HepG2 (cell line): ENCODE results near the gene PALM. TPM values are rescaled to one million over a fixed set of nuclear protein-coding genes. Genes with fewer than 3 reads are reported as not detected.

Source experiments
- CAMTA2 ChIP-seq: sonication (generic); formaldehyde crosslinking; IDR thresholded peaks from 2 replicates; pipeline ENCODE4 v1.4.0; 2020; ENCODE audit warnings: mild to moderate bottlenecking, missing genetic modification reagents, borderline replicate concordance
- CENPT ChIP-seq: sonication (generic); formaldehyde crosslinking; IDR thresholded peaks from 2 replicates; pipeline ENCODE4 v1.8.0; 2022; ENCODE audit warnings: low read depth, mild to moderate bottlenecking, moderate library complexity, missing genetic modification reagents
- CHD4 ChIP-seq: fragments of 200-600 bp; sonication (generic); IDR thresholded peaks from 2 replicates; pipeline ENCODE4 v1.7.0; 2017; ENCODE audit warnings: mild to moderate bottlenecking, low read length, borderline replicate concordance
- HDAC1 ChIP-seq: sonication (generic); formaldehyde crosslinking; IDR thresholded peaks from 2 replicates; pipeline ENCODE4 v1.5.1; 2020; ENCODE audit warnings: mild to moderate bottlenecking, missing genetic modification reagents
- KDM5A ChIP-seq: fragments of 200-600 bp; sonication (generic); IDR thresholded peaks from 2 replicates; pipeline ENCODE4 v1.7.0; 2018; ENCODE audit warnings: antibody characterized with exemption, mild to moderate bottlenecking, low read length, borderline replicate concordance
- MED8 ChIP-seq: sonication (generic); formaldehyde crosslinking; IDR thresholded peaks from 2 replicates; pipeline ENCODE4 v1.8.1; 2023; ENCODE audit warnings: mild to moderate bottlenecking, missing genetic modification reagents; ENCODE audit not compliant: insufficient replicate concordance
- MXI1 ChIP-seq: IDR thresholded peaks from 3 replicates; pipeline ENCODE4 v1.6.1; 2012; ENCODE audit warnings: low read depth, low read length, inconsistent platforms, borderline replicate concordance
- NFIB ChIP-seq: sonication (generic); formaldehyde crosslinking; IDR thresholded peaks from 2 replicates; pipeline ENCODE4 v1.9.0; 2021; ENCODE audit warnings: missing genetic modification reagents, mild to moderate bottlenecking, borderline replicate concordance
- NFIC ChIP-seq: IDR thresholded peaks from 2 replicates; pipeline ENCODE4 v1.6.1; 2012; ENCODE audit warnings: mild to moderate bottlenecking, low read length, inconsistent platforms
- NFKBIZ ChIP-seq: IDR thresholded peaks from 2 replicates; pipeline ENCODE4 v1.6.1; 2018; ENCODE audit warnings: missing genetic modification reagents, missing compliant biosample characterization
- NFYB ChIP-seq: sonication (generic); formaldehyde crosslinking; IDR thresholded peaks from 2 replicates; pipeline ENCODE4 v1.4.0; 2020; ENCODE audit warnings: missing genetic modification reagents
- NRL ChIP-seq: sonication (generic); formaldehyde crosslinking; IDR thresholded peaks from 2 replicates; pipeline ENCODE4 v1.5.0; 2020; ENCODE audit warnings: missing genetic modification reagents, mild to moderate bottlenecking, moderate library complexity, borderline replicate concordance
- PHF20 ChIP-seq: sonication (generic); formaldehyde crosslinking; IDR thresholded peaks from 2 replicates; pipeline ENCODE4 v1.5.0; 2020; ENCODE audit warnings: mild to moderate bottlenecking, missing genetic modification reagents
- RFX1 ChIP-seq: fragments of 450-650 bp; IDR thresholded peaks from 2 replicates; pipeline ENCODE4 v1.6.1; 2017
- RFX5 ChIP-seq: IDR thresholded peaks from 2 replicates; pipeline ENCODE4 v1.6.1; 2011; ENCODE audit warnings: low read depth, low read length, improper control_type of control experiment
- SMAD9 ChIP-seq: sonication (generic); formaldehyde crosslinking; IDR thresholded peaks from 2 replicates; pipeline ENCODE4 v1.5.1; 2020; ENCODE audit warnings: mild to moderate bottlenecking, missing genetic modification reagents
- SRSF4 ChIP-seq: fragments of 200-400 bp; formaldehyde crosslinking; IDR thresholded peaks from one replicate; pipeline ENCODE4 v1.6.1; 2018; ENCODE audit warnings: mild to moderate bottlenecking, low read depth, low read length, moderate library complexity; ENCODE audit not compliant: poor library complexity, severe bottlenecking
- XBP1 ChIP-seq: sonication (generic); formaldehyde crosslinking; IDR thresholded peaks from 2 replicates; pipeline ENCODE4 v1.5.0; 2020; ENCODE audit warnings: missing genetic modification reagents
- ZBTB21 ChIP-seq: sonication (generic); formaldehyde crosslinking; IDR thresholded peaks from 2 replicates; pipeline ENCODE4 v1.4.0; 2020; ENCODE audit warnings: missing genetic modification reagents
- ZFP1 ChIP-seq: IDR thresholded peaks from 2 replicates; pipeline ENCODE4 v1.6.1; 2016
- ZMAT3 ChIP-seq: sonication (generic); formaldehyde crosslinking; conservative IDR thresholded peaks from 2 replicates; pipeline ENCODE4 v1.7.0; 2021; ENCODE audit warnings: missing genetic modification reagents
- ZMAT5 ChIP-seq: sonication (generic); formaldehyde crosslinking; IDR thresholded peaks from 2 replicates; pipeline ENCODE4 v1.5.0; 2020; ENCODE audit warnings: mild to moderate bottlenecking, low read depth, missing genetic modification reagents, borderline replicate concordance
- ZNF251 ChIP-seq: sonication (generic); formaldehyde crosslinking; IDR thresholded peaks from 2 replicates; pipeline ENCODE4 v1.9.0; 2021; ENCODE audit warnings: mild to moderate bottlenecking, missing genetic modification reagents
- ZNF274 ChIP-seq: sonication (generic); formaldehyde crosslinking; IDR thresholded peaks from 2 replicates; pipeline ENCODE4 v1.5.1; 2020; ENCODE audit warnings: mild to moderate bottlenecking, missing genetic modification reagents
- ZNF430 ChIP-seq: sonication (generic); formaldehyde crosslinking; IDR thresholded peaks from 2 replicates; pipeline ENCODE4 v1.9.0; 2021; ENCODE audit warnings: mild to moderate bottlenecking, missing genetic modification reagents
- ZNF605 ChIP-seq: sonication (generic); formaldehyde crosslinking; IDR thresholded peaks from 2 replicates; pipeline ENCODE4 v1.8.0; 2022; ENCODE audit warnings: mild to moderate bottlenecking, missing genetic modification reagents
- ZNF709 ChIP-seq: sonication (generic); formaldehyde crosslinking; IDR thresholded peaks from 2 replicates; pipeline ENCODE4 v1.5.0; 2020; ENCODE audit warnings: mild to moderate bottlenecking, missing genetic modification reagents
- ZNF75D ChIP-seq: sonication (generic); formaldehyde crosslinking; IDR thresholded peaks from 2 replicates; pipeline ENCODE4 v1.8.1; 2023; ENCODE audit warnings: missing genetic modification reagents, mild to moderate bottlenecking, borderline replicate concordance
- ZNF788 ChIP-seq: sonication (generic); formaldehyde crosslinking; IDR thresholded peaks from 2 replicates; pipeline ENCODE4 v1.5.0; 2020; ENCODE audit warnings: mild to moderate bottlenecking, missing genetic modification reagents, borderline replicate concordance
- ZNF790 ChIP-seq: sonication (generic); formaldehyde crosslinking; IDR thresholded peaks from 2 replicates; pipeline ENCODE4 v1.8.0; 2022; ENCODE audit warnings: missing genetic modification reagents, mild to moderate bottlenecking, borderline replicate concordance
- polyA plus RNA-seq, 8 experiments: library from polyadenylated mRNA; depleted of rRNA in 3 of 8; stranded (reverse) in 7 of 8; unstranded in 1 of 8; fragments of >200 nt; fragmentation: Illumina TruSeq in 4 of 8; extraction: Trizol in 4 of 8; gene quantifications; 2 replicates each; pipeline versions ENCODE4 v1.2.1 to v1.2.3, GENCODE V29; 2011 to 2016; ENCODE audit warnings: low read depth in 4 of 8, missing spikeins in 1 of 8, mixed read lengths in 1 of 8; ENCODE audit not compliant: insufficient read depth in 1 of 8
- total RNA-seq, 5 experiments: library from RNA; depleted of rRNA; stranded (reverse); fragments of >200 nt; fragmentation: Illumina TruSeq; extraction: Trizol; gene quantifications; 2 replicates each; pipeline ENCODE4 v1.2.3, GENCODE V29; 2016; ENCODE audit warnings: low read depth in 1 of 5
- TF ChIP-seq, protein P1 (sequence below): sonication (generic); formaldehyde crosslinking; IDR thresholded peaks from 2 replicates; pipeline ENCODE4 v1.4.0; 2020; ENCODE audit warnings: mild to moderate bottlenecking, missing genetic modification reagents
- TF ChIP-seq, protein P2 (sequence below): sonication (generic); formaldehyde crosslinking; IDR thresholded peaks from 2 replicates; pipeline ENCODE4 v1.4.0; 2020; ENCODE audit warnings: missing genetic modification reagents

Gene PALM
- total and polyA plus RNA-seq, 2 of the 13 experiments (the other 11 are each of a cell fraction or from before 2014, with no cell fraction given) = 4.0 to 9.7 TPM

- no peak for TF ChIP-seq MED8 (CRISPR knock-in tag)
- TF ChIP-seq ZNF788 (CRISPR knock-in tag) = no peak
- TF ChIP-seq ZMAT3 (CRISPR knock-in tag) = no peak
- no peak for TF ChIP-seq RFX1
- TF ChIP-seq CENPT (CRISPR knock-in tag) = no peak
- TF ChIP-seq ZBTB21 (CRISPR knock-in tag) = no peak
- no peak for TF ChIP-seq ZNF251 (CRISPR knock-in tag)
- TF ChIP-seq ZNF274 (CRISPR knock-in tag) = no peak
- no peak for TF ChIP-seq ZFP1 (CRISPR knock-in tag)
- no peak for TF ChIP-seq NFIB (CRISPR knock-in tag)
- TF ChIP-seq CAMTA2 (CRISPR knock-in tag) = no peak
- 0 out of 2 replicates have a peak, but pooled peaks have one; percentile 37 for TF ChIP-seq HDAC1 (CRISPR knock-in tag)
- TF ChIP-seq, protein P1, sequence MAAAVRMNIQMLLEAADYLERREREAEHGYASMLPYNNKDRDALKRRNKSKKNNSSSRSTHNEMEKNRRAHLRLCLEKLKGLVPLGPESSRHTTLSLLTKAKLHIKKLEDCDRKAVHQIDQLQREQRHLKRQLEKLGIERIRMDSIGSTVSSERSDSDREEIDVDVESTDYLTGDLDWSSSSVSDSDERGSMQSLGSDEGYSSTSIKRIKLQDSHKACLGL = no peak
- TF ChIP-seq NFIC = no peak
- TF ChIP-seq PHF20 = no peak
- TF ChIP-seq ZNF709 = no peak
- peak; percentile 58; the same call in 1 of the 2 replicates for TF ChIP-seq ZNF430
- no peak for TF ChIP-seq MXI1
- TF ChIP-seq ZMAT5 = no peak
- no peak for TF ChIP-seq NFKBIZ (CRISPR knock-in tag)
- peak; percentile 85 for TF ChIP-seq CHD4
- TF ChIP-seq ZNF790 (CRISPR knock-in tag) = no peak
- TF ChIP-seq RFX5 = no peak
- no peak for TF ChIP-seq SRSF4
- TF ChIP-seq NRL (CRISPR knock-in tag) = no peak
- no peak for TF ChIP-seq KDM5A
- TF ChIP-seq ZNF605 (CRISPR knock-in tag) = no peak
- TF ChIP-seq NFYB (CRISPR knock-in tag) = no peak
- no peak for TF ChIP-seq ZNF75D
- TF ChIP-seq, protein P2, sequence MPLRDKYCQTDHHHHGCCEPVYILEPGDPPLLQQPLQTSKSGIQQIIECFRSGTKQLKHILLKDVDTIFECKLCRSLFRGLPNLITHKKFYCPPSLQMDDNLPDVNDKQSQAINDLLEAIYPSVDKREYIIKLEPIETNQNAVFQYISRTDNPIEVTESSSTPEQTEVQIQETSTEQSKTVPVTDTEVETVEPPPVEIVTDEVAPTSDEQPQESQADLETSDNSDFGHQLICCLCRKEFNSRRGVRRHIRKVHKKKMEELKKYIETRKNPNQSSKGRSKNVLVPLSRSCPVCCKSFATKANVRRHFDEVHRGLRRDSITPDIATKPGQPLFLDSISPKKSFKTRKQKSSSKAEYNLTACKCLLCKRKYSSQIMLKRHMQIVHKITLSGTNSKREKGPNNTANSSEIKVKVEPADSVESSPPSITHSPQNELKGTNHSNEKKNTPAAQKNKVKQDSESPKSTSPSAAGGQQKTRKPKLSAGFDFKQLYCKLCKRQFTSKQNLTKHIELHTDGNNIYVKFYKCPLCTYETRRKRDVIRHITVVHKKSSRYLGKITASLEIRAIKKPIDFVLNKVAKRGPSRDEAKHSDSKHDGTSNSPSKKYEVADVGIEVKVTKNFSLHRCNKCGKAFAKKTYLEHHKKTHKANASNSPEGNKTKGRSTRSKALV (CRISPR knock-in tag) = no peak
- TF ChIP-seq XBP1 (CRISPR knock-in tag) = no peak
- no peak for TF ChIP-seq SMAD9
Observed at GRCh38 chr19:703329-703650, 5.4 kb upstream of the PALM start (continued).
